IMR-90 (cell line): Measurements from ENCODE around the gene FRYL. TPM values are rescaled to one million over a fixed set of nuclear protein-coding genes. Genes with fewer than 3 reads are reported as not detected.
A peak's percentile ranks its signal among the peaks of the same experiment; 100 is the strongest.

Experiments used
- ATAC-seq: fragments of 200-7000 bp; cut with Tn5 transposase; 2 replicates; pipeline ENCODE4 v1.9.1; 2020; ENCODE audit warnings: low read depth, mild to moderate bottlenecking, moderate library complexity
- BruUV-seq: library from RNA; stranded (reverse); fragments of 400-500 nt; replicated peaks from 2 replicates; lab custom pipeline; 2021; lab: Mats Ljungman, UMichigan
- CTCF ChIA-PET: fragments of 300-600 bp; formaldehyde crosslinking; extraction: SDS; loops from one replicate; lab custom pipeline; 2021; ENCODE audit warnings: antibody characterized with exemption; lab: Yijun Ruan, JAX
- POLR2A ChIA-PET: fragments of 300-600 bp; sonication (Branson Sonifier 250); formaldehyde crosslinking; loops from one replicate; lab custom pipeline; 2022; ENCODE audit warnings: antibody characterized with exemption; ENCODE audit not compliant: unreplicated experiment; lab: Charles Lee
- DNase-seq: peaks from one replicate; pipeline ENCODE4 v3.0.0; 2013
- H2AFZ ChIP-seq: replicated peaks from 2 replicates; pipeline ENCODE3; 2013; ENCODE audit warnings: low read length, mild to moderate bottlenecking; ENCODE audit not compliant: poor library complexity
- H2AK5ac ChIP-seq: 2 replicates; pipeline ENCODE4 v1.6.1; 2013; ENCODE audit warnings: low read depth, low read length, inconsistent platforms
- H2AK9ac ChIP-seq: replicated peaks from 2 replicates; pipeline ENCODE3; 2013; ENCODE audit warnings: mild to moderate bottlenecking, low read depth, low read length, moderate library complexity; ENCODE audit not compliant: poor library complexity
- H2BK120ac ChIP-seq: 2 replicates; pipeline ENCODE4 v1.6.1; 2013; ENCODE audit warnings: low read depth, low read length, inconsistent platforms
- H2BK15ac ChIP-seq: 3 replicates; pipeline ENCODE4 v1.6.1; 2013; ENCODE audit warnings: low read depth, low read length, inconsistent platforms
- H2BK20ac ChIP-seq: 2 replicates; pipeline ENCODE4 v1.6.1; 2013; ENCODE audit warnings: low read depth, mild to moderate bottlenecking, inconsistent platforms, low read length, moderate library complexity
- H2BK5ac ChIP-seq: 2 replicates; pipeline ENCODE4 v1.6.1; 2013; ENCODE audit warnings: mild to moderate bottlenecking, low read depth, low read length, inconsistent platforms; ENCODE audit not compliant: poor library complexity, severe bottlenecking
- H3K14ac ChIP-seq: replicated peaks from 2 replicates; pipeline ENCODE4 v1.6.1; 2013; ENCODE audit warnings: low read depth, low read length, inconsistent platforms
- H3K18ac ChIP-seq: 2 replicates; pipeline ENCODE4 v1.6.1; 2013; ENCODE audit warnings: low read depth, low read length, control low read depth
- H3K23ac ChIP-seq: 2 replicates; pipeline ENCODE4 v1.6.1; 2013; ENCODE audit warnings: low read depth, low read length, inconsistent platforms
- H3K27ac ChIP-seq: 2 replicates; pipeline ENCODE4 v1.5.1; 2013; ENCODE audit warnings: mild to moderate bottlenecking, control low read depth, low read length; ENCODE audit not compliant: insufficient read depth
- H3K27me3 ChIP-seq: 2 replicates; pipeline ENCODE4 v1.6.1; 2013; ENCODE audit warnings: low read length; ENCODE audit not compliant: control insufficient read depth, insufficient read depth
- H3K36me3 ChIP-seq: 2 replicates; pipeline ENCODE4 v1.6.1; 2013; ENCODE audit warnings: low read length, mixed read lengths; ENCODE audit not compliant: control insufficient read depth, insufficient read depth
- H3K4ac ChIP-seq: 2 replicates; pipeline ENCODE4 v1.6.1; 2013; ENCODE audit warnings: low read depth, low read length, inconsistent platforms
- H3K4me1 ChIP-seq: 2 replicates; pipeline ENCODE4 v1.6.1; 2013; ENCODE audit warnings: low read length, mixed read lengths; ENCODE audit not compliant: control insufficient read depth, insufficient read depth
- H3K4me2 ChIP-seq: 2 replicates; pipeline ENCODE4 v1.6.1; 2013; ENCODE audit warnings: low read depth, mild to moderate bottlenecking, control low read depth, low read length, moderate library complexity
- H3K4me3 ChIP-seq: 2 replicates; pipeline ENCODE4 v1.5.1; 2013; ENCODE audit warnings: low read depth, mild to moderate bottlenecking, control low read depth, low read length, moderate library complexity; ENCODE audit not compliant: insufficient read depth
- H3K56ac ChIP-seq: 2 replicates; pipeline ENCODE4 v1.6.1; 2013; ENCODE audit warnings: low read length, inconsistent platforms; ENCODE audit not compliant: insufficient read depth; ENCODE audit errors: extremely low read depth
- H3K79me1 ChIP-seq, 2 experiments: 2 replicates each; pipeline ENCODE4 v1.6.1; 2013; ENCODE audit warnings: low read length in 2 of 2, inconsistent platforms in 1 of 2, low read depth in 1 of 2
- H3K9ac ChIP-seq: 2 replicates; pipeline ENCODE4 v1.6.1; 2013; ENCODE audit warnings: low read depth, low read length, control low read depth
- H3K9me1 ChIP-seq: 2 replicates; pipeline ENCODE4 v1.6.1; 2013; ENCODE audit warnings: low read length, inconsistent platforms; ENCODE audit not compliant: insufficient read depth
- H3K9me3 ChIP-seq: 2 replicates; pipeline ENCODE4 v1.6.1; 2013; ENCODE audit warnings: low read length; ENCODE audit not compliant: control insufficient read depth, insufficient read depth
- H4K20me1 ChIP-seq: 2 replicates; pipeline ENCODE4 v1.6.1; 2013; ENCODE audit warnings: low read length, inconsistent platforms; ENCODE audit not compliant: insufficient read depth
- H4K5ac ChIP-seq: 2 replicates; pipeline ENCODE4 v1.6.1; 2013; ENCODE audit warnings: mild to moderate bottlenecking, low read depth, low read length, control low read depth
- H4K8ac ChIP-seq, 2 experiments: 2 replicates each; pipeline ENCODE4 v1.6.1; 2013; ENCODE audit warnings: low read depth in 2 of 2, low read length in 2 of 2, control low read depth in 1 of 2, inconsistent platforms in 1 of 2
- H4K91ac ChIP-seq: 2 replicates; pipeline ENCODE4 v1.6.1; 2013; ENCODE audit warnings: low read depth, low read length, inconsistent platforms; ENCODE audit not compliant: insufficient read depth
- BHLHE40 ChIP-seq: fragments of 150-350 bp; IDR thresholded peaks from 2 replicates; pipeline ENCODE4 v1.6.1; 2016; ENCODE audit warnings: mild to moderate bottlenecking, low read depth, low read length
- FOS ChIP-seq: fragments of 150-350 bp; IDR thresholded peaks from 2 replicates; pipeline ENCODE4 v1.6.1; 2016; ENCODE audit warnings: low read depth, low read length
- MXI1 ChIP-seq: IDR thresholded peaks from 2 replicates; pipeline ENCODE4 v1.6.1; 2012; ENCODE audit warnings: low read depth, mild to moderate bottlenecking, low read length, moderate library complexity, borderline replicate concordance
- WGBS, 2 experiments: methylation state at CpG; one replicate each; pipeline versions ENCODE4 v1.1.5 to v1.1.7; 2013; ENCODE audit warnings: missing lambda C conversion rate in 2 of 2; ENCODE audit not compliant: insufficient read length in 1 of 2; ENCODE audit errors: extremely low coverage in 2 of 2; 5-methylcytosine and 5-hydroxymethylcytosine counted together
- dilution Hi-C: fragments of 300-500 bp; cut with HindIII; formaldehyde crosslinking; loops from one replicate; pipeline ENCODE4 v1.14.3; 2018; ENCODE audit warnings: low sequenced_read_pairs; ENCODE audit not compliant: unreplicated experiment
- in situ Hi-C: fragments of 300-500 bp; cut with MboI; formaldehyde crosslinking; loops from 3 replicates; pipeline ENCODE4 v1.14.3; 2019; ENCODE audit warnings: low sequenced_read_pairs, inconsistent platforms, mixed read lengths
- intact Hi-C: fragments of 100-400 bp; cut with micrococcal nuclease; formaldehyde crosslinking; loops from 2 replicates; pipeline ENCODE4 v1.10.0; 2022
- polyA plus RNA-seq, 3 experiments: library from polyadenylated mRNA; depleted of rRNA; stranded (reverse); fragments of >200 nt; gene quantifications; 2 replicates each; pipeline ENCODE4 v1.2.3, GENCODE V29; 2012; ENCODE audit warnings: low replicate concordance in 1 of 3
- total RNA-seq: library from RNA; depleted of rRNA; stranded (reverse); fragments of >200 nt; gene quantifications from 2 replicates; pipeline ENCODE4 v1.2.3, GENCODE V29; 2012
- TF ChIP-seq, protein P1 (sequence below): fragments of 150-350 bp; IDR thresholded peaks from 2 replicates; pipeline ENCODE4 v1.6.1; 2017; ENCODE audit warnings: mild to moderate bottlenecking, antibody characterized with exemption, low read length, low read depth

Gene FRYL
- total and polyA plus RNA-seq, 2 of the 4 experiments (the other 2 are of a cell fraction) = 9.9 to 77.4 TPM

DNA sequence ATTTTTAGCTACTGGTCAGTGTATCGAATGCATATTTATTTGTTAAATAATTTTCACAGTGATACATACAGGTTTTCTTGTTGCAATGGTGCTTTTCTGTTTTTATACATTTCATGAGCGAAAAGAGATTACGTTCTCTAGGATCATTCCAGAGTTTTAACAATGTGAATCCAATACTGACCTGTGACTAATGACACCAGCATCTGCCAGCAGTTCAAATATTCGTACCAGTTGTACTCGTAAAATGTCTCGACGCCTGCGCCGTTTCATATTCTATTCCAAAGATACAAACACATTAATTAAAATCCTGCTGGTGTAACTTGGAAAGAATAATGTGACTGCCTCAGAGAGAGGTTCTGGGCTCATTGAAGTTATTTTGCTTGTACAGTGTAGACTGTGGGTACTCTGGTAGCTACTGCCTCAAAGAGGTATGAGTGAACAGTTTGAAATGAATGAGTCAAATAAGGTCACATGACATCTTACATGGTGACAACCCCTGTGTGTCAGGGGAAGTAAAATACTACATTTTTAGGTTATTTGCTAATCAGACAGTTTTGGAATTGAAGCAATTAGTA lies 209.3 kb downstream of the FRYL start:
- Histone ChIP-seq H3K4me1 (no peaks in the 10 kb centered on the region; the same call in 1 of the 2 replicates), H3K36me3 (peaks cover 17% of the 10 kb centered on the region), H3K9me3 (no peaks in the 10 kb centered on the region), H3K23ac (no peak overlapping the region), H3K56ac (no peak overlapping the region), H3K4me3 (no peak overlapping the region), H3K27ac (no peak overlapping the region), H2BK5ac (no peak overlapping the region), H3K79me1 (peaks cover 0 to 2% of the 10 kb centered on the region in 2 experiments; a peak in 1 of 4 replicates), H3K14ac (no peak overlapping the region), H2BK120ac (no peak overlapping the region), H3K9me1 (no peaks in the 10 kb centered on the region), H2AK5ac (no peak overlapping the region), H3K4ac (no peak overlapping the region), H2BK20ac (no peak overlapping the region), H4K91ac (no peak overlapping the region), H2AFZ (no peak overlapping the region), H2BK15ac (no peak overlapping the region), H4K8ac (no peak overlapping the region), H3K4me2 (no peak overlapping the region), H3K27me3 (no peaks in the 10 kb centered on the region), H2AK9ac (no peak overlapping the region), H4K5ac (no peak overlapping the region), H4K20me1 (no peaks in the 10 kb centered on the region), H3K9ac (no peak overlapping the region), H3K18ac (no peak overlapping the region)
- TF ChIP-seq BHLHE40 = 0 out of 2 replicates have a peak, but pooled peaks have one; percentile 8
- TF ChIP-seq, protein P1, sequence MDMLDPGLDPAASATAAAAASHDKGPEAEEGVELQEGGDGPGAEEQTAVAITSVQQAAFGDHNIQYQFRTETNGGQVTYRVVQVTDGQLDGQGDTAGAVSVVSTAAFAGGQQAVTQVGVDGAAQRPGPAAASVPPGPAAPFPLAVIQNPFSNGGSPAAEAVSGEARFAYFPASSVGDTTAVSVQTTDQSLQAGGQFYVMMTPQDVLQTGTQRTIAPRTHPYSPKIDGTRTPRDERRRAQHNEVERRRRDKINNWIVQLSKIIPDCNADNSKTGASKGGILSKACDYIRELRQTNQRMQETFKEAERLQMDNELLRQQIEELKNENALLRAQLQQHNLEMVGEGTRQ = peak; percentile 82
- peak; percentile 47; the same call in 1 of the 2 replicates for TF ChIP-seq FOS
- no peak for TF ChIP-seq MXI1
- intact Hi-C loops (loop anchor here (5.0 kb wide), 1 partner anchor 262 kb away; the partner anchor contains the start of gene OCIAD1), in situ Hi-C loops (no loop called here), dilution Hi-C loops (no loop called here)
- DNase-seq (peak; percentile 76), ATAC-seq (peak; percentile 94)
- WGBS, 2 experiments = no CpG with 5 or more reads among the region's 9 CpGs
- ChIA-PET CTCF (no interaction called here), POLR2A (no interaction called here)
- BruUV-seq = no TSS peak
